Hepatocyte (in vitro differentiated cells): ENCODE results near the gene LIN7C.

Experiments used
- EZH2 ChIP-seq: fragments of 200-600 bp; sonication (generic); IDR thresholded peaks from 2 replicates; pipeline ENCODE4 v1.6.1; 2016; ENCODE audit warnings: antibody characterized with exemption, mild to moderate bottlenecking, borderline replicate concordance
- TF ChIP-seq, protein P1 (sequence below): fragments of 200-600 bp; sonication (generic); IDR thresholded peaks from 2 replicates; pipeline ENCODE4 v1.5.1; 2016; ENCODE audit warnings: antibody characterized with exemption, mild to moderate bottlenecking; ENCODE audit not compliant: poor library complexity

DNA sequence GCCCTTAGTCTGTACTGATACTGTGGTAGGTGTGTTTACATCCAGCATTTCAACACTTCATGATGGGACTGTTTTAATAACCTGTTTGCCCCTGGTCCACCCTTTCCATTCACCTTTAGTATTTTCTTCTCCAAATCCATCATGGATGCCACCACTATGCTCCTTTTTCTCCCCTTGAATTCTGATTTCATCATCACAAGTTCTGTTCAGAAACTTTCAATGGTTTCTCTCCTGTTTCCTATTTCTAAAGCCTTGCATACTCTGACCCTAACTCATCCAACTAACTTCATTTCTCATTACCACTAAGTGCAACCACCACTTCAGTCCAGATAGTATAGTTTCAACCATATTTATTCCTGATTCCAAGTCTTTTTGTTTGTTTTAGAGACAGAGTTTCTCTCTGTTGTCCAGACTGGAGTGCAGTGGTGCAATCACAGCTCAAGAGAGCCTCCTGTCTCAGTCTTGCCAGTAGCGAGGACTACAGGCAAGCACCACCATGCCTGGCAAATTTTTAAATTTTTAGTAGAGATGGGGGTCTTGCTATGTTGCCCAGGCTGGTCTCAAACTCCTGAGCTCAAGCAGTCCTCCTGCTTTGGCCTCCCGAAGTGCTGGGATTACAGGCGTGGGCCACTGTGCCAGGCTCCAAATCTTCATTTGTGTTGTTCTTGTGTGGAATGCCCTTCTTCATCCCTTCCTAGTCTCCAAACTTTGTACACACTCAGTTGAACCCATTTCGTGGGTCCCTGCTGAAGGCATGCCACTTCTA is 1.2 kb upstream of the LIN7C start:
- TF ChIP-seq, protein P1, sequence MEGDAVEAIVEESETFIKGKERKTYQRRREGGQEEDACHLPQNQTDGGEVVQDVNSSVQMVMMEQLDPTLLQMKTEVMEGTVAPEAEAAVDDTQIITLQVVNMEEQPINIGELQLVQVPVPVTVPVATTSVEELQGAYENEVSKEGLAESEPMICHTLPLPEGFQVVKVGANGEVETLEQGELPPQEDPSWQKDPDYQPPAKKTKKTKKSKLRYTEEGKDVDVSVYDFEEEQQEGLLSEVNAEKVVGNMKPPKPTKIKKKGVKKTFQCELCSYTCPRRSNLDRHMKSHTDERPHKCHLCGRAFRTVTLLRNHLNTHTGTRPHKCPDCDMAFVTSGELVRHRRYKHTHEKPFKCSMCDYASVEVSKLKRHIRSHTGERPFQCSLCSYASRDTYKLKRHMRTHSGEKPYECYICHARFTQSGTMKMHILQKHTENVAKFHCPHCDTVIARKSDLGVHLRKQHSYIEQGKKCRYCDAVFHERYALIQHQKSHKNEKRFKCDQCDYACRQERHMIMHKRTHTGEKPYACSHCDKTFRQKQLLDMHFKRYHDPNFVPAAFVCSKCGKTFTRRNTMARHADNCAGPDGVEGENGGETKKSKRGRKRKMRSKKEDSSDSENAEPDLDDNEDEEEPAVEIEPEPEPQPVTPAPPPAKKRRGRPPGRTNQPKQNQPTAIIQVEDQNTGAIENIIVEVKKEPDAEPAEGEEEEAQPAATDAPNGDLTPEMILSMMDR = no peak
- no peak for TF ChIP-seq EZH2
